GM18870 (cell line): ENCODE results near the gene INVS.
"Not testable (repeated sequence)": the region's sequence is repeated elsewhere in the genome, so short reads cannot be mapped to it uniquely, and the experiment has no call there.

Experiments
- ATAC-seq: cut with Tn5 transposase; IDR thresholded peaks from one replicate; pipeline ENCODE4 v1.9.1; 2021; ENCODE audit warnings: moderate library complexity; ENCODE audit not compliant: unreplicated experiment

Gene INVS

DNA sequence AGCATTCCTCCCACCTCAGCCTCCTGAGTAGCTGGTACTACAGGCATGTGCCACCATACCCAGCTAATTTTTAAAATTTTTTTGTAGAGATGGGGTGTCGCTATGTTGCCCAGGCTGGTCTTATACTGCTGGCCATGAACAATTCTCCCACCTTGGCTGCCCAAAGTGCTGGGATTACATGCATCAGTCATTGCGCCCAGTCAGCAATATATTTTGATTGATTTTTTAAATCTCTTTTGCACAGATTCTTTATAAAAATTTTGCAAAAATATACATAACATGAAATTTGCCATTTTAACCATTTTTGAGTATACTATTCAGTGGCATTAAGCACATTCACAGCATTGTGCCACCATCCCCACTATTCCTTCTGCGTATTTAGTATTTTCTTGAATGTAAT is 94.0 kb downstream of the INVS start:
- ATAC-seq = no peak

DNA sequence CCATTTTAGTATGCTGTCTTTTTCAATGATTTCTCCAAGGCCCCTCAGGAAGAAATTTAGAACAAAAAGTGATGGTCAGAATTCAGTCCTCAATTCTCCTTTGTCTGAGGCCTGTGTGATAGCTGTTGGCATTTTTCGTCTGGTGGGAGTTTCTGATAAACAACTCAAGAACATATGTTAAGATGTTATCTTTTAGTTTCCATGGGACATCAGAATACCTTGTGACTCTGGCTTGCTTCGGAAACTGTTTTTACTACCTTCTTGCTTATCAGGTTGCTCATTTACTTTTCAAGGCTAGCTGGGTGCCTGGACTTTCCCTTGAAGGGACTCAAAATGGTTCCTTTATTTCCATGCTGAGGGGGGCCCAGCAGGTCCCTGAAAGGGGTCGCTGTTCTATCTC is 97.2 kb downstream of the INVS start:
- no peak for ATAC-seq

DNA sequence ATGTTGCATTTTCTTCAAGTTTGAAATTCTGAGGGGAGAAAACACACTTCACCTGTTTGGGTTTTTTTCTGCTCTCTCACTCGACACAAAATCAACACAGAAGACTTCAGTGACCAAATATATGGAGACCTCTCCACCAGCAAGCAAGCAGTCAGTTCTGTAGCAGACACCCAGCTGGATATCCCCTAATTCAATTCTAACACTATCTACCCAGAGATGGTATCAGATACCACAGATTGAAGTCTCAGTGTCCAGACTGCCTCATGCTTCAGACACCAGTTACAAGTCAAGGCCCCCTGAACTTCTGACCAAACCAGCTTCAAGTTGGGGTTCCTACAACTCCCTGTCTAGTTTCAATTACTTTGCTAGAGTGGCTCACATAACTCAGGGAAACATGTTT is 97.8 kb downstream of the INVS start:
- ATAC-seq = no peak

DNA sequence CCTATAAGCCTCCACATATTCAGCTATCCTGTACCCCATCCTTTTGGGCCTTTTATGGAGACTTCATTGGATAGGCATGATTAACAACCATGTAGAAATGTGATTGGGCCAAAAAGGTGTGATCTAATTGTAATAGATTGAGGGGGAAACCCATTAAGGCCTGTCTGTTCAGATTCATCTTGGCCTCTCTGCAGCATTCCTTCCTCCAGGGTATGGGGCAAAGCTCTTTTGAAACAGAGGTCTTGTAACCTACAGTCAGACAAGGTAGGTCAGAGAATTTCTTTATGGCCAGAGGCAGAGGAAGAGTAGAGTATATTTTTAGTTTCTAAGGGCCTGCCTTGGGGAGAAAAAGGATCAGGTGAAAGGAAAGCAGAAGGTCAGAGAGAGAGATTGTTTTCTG is 98.5 kb downstream of the INVS start:
- ATAC-seq = no peak

DNA sequence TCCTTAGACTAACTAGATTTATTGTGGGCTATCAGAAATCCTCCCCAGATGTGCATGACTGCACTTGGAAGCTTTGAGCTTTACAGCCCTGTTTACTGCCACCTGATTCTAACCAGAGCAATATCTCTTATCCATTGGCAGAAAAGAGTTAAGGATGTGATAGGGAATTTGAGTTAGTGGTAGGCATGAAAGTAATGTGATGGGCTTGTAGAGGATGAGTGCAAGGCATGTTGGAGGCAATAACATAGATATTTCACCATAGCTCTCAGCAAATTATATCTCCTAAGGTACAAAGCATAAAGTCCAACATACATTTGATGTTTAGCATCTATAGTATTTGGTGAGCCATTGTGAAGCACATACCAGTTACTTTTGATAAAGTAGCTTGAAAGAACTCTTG is 103.8 kb downstream of the INVS start:
- no peak for ATAC-seq

DNA sequence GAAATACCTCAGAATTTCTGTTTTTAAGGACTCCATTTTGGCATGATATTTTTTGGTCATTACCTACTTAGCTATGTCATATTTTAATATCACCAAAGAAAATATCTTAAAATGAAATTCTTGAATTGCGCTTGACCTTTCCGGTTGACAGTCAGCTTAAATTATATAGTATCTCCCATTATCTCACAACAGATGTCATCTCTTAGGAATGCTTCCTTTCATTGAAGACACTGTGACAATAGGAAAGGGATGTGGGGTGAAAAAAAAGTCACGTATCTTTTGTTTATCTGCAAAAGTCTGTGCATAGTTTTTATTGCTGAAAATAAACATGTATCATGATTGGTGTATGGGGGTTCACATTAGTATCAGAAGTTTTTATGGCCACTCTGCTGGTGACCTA is 105.8 kb downstream of the INVS start:
- no peak for ATAC-seq

DNA sequence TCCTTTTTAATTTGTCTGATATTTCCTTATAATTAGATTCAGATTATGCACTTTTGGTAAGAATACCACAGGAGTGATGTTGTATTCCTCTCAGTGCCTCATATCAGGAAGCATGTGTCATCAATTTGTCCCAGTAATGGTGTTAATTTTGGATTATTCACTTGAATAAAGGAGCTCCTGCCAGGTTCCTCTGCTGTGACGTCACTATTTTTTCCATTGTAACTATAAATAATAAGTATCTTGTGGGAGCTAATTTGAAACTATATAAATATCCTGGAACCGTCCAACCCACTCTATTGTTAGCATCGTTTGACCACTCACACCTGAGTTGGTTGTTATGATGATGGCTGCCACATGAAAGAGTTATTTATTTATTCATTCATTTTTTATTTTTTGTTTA is 107.9 kb downstream of the INVS start:
- ATAC-seq = no peak

DNA sequence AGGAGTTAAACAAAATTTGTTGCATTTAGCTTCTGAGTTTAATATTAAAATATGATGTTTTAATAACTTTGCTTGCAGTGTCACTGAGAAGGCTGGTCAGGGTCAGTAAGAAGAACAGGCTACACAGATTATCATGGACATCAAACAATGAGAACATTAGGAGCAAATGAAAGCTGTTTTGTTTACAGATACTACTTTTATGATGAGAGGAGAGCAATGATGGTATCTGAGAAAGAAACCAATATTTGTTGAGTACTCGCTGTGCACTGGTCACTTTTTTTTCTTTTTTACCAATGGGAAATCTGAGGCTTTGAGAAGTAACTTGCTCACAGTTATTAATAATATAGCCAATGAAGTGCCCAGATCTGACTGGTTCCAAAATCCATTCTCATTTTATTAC is 109.6 kb downstream of the INVS start:
- no peak for ATAC-seq

DNA sequence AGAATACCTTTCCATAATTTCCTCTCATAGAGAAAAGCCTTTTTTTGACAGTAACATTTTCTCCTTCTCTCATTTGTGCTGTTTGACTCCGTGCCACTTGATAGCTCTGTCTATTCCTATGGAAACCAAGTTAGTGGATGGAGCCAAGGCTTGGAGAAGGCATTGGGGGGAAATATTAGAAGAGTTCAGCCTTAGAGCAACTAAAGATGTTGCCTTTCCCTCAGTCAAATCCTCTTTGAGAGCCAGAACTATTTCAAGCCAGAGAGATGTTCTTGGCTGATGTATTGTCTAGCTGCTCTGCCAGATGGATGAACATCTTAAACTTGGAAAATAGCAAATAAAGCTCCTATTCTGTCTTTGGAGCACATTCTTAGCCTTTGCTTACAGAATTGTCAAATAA is 112.4 kb downstream of the INVS start:
- ATAC-seq = no peak

DNA sequence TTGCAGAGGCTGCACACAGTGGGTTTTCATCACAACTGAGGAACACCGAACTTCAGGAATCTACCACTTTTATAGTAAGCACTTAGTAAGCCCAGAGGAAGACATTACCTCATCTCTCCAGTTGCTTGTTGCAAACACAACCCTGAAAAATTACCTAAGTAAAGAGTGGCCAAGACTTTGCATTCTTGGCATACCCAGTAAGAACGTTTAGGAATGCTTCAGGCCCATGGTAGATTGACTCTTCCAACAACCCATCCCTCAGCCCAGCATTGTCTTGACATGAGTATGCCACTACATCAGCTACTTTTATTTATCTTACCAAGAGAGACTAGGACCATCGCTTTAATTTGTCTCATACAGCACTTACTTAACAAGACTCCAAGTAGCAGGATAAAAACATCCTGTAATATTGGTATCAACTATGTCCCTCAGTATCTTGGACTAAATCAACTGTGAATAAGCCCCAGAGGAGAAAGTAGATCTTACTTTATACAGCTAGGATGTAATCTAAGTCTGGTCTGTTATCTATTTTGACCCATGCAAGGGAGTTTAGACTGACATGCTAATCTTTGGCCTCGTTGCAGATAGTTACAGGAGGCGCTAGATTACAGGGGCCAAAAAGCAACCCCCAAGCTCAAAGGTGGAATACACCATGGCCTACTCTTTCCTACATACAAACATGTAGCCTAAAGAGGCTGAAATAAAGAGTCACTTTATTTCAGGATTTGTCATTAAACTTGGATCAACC is 114.9 kb downstream of the INVS start:
- ATAC-seq = no peak

DNA sequence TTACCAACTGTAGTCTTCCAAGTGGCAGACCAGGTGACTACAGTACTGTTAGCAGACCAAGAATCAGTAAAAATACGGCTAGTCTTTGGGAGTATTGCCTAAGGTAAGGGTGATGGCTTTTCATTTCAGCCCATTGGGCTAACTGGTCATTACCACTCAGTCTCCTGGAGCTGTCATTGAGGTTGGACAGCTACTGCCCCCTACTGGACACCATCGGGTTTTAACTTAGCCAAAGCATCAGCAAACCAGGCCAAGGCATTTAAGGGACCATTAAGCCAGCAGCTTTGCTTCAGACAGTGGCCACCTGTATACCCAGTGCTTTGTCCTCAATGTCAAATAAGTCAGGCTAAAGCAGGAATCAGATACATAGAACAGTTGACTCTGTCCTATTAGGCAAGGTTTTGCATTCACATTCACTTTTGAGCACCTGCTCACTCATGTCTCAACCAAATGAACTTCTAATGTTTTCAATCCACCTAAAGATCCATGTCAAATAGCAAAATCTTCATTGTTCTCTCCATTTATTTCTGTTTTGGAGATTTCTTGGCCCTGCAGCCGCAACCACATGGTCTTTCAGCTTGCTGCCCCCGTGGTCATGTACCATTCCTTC is 117.2 kb downstream of the INVS start:
- peak; percentile 62 for ATAC-seq

DNA sequence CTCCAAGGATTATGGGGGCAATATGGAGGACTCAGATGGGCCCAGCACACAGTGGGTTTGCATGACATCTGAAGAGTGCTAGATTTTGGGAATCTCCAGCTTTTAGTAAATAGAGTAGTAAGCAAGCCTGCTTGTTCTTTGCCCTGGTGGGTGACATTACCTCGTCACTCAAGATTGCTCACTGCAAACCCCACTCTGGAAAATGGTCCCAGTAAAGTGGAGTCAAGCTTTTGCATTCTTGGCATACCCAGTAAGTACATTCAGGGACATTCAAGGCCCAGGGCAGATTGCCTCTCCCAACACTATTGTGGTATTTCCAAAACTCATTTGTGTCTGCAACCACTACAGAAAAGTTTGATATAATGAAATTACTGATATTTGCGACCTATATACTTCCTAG is 118.5 kb downstream of the INVS start:
- ATAC-seq = no peak

DNA sequence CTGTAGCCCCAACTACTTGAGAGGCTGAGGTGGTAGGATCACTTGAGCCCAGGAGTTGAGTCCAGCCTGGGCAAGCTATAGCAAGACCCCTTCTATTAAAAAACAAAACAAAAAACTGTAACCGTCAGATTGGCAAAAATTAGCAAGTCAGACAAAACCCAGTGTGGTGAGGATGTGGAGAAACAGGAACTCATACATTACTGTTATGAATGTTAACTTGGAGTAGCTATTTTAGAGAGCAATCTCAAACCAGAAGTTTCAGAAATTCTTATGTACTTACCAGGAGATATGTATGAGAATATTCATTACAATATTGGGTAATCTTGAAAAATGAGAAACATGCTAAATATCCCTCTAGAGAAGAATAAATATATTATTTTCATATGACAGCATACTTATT is 120.3 kb downstream of the INVS start:
- peak; percentile 81 for ATAC-seq

DNA sequence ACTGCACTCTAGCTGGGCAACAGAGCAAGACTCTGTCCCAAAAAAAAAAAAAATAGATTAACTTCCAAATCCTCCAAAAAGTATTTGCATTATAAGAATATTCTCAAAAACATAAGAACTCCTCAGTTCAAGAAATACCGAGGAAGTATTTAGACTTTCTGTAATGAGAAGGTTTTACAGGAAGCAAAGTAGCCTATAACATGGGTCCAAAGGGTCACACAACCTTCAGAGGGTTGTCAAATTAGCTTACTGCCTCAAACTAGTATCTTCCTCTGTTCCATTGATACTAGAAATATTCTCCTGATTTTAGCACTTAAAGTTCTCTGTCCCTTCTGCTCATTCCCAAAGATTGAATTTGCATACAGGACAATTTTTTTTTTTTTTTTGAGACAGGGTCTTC is 121.9 kb downstream of the INVS start:
- no peak for ATAC-seq

DNA sequence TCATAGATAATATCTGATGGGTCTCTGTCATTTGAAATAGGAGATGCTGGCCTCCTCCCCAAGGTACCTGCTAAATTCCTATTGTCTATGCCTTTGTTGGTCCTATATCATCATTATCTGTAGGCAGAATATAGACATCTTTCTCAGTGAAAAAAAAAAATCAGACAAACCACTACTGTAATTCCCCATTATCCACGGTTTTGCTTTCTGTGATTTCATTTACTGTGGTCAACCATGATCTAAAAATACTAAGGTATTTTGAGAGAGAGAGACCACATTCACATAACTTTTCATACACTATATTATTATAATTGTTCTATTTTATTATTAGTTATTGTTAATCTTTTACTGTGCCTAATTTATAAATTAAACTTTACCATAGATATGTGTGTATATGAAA is 122.5 kb downstream of the INVS start:
- no peak for ATAC-seq

DNA sequence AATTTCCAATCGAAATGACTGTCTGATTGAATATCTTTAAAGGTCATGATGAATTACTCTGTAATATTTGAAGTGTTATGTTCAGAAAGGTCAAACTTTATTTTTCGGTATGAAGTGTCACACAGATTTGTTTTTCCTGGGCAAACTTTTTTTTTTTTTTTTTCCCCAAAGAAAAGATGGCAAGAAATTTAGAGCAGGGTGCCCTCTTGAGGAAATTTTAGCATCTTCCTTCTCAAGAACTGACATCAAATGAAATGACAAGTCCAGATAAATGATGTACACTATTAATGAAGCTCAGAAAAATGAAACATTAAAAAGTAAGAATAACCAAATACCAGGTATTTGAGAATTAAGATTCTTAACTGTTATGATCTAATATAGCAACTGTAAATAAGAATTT is 123.6 kb downstream of the INVS start:
- ATAC-seq = no peak

DNA sequence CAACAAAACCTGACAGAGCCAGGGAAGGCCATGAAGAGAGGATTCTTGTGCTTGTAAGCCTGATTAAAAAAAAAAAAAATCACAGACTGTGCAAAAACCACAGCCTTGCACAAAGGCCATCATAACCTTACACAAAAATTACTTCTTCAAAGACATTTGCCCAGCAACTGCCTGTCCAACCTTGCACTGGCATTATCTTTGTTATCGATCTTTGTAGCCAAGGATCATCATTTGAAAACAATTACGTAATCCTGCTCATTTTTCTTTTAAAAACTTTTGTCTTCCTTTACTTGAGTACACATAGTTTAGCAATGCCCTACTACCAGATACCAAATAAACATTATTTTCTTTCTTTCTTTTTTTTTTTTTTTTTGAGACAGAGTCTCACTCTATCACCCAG is 128.6 kb downstream of the INVS start:
- no peak for ATAC-seq

DNA sequence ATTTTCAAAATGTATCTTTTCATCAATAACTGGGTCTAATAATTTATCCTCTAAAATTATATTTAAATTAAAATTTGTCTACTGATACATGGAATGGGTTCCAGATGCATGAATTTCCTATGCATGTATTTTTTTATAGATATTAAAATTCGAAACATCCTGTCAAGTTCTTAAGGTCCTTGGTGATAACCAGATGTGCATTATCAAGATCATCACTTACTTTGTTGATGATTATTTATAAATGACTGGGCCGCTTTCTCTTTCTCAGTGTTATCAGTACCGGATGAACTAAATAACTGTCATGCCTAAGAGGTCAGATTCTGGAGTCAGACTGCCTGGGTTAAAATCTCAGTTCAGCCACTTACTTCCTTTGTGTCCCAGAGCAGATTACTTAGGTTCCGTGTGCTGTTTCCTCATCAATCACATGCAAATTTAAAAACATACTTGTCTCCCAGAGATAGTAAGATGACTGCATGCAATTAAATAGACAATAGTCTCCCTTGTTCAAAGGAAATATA is 129.4 kb downstream of the INVS start:
- no peak for ATAC-seq

DNA sequence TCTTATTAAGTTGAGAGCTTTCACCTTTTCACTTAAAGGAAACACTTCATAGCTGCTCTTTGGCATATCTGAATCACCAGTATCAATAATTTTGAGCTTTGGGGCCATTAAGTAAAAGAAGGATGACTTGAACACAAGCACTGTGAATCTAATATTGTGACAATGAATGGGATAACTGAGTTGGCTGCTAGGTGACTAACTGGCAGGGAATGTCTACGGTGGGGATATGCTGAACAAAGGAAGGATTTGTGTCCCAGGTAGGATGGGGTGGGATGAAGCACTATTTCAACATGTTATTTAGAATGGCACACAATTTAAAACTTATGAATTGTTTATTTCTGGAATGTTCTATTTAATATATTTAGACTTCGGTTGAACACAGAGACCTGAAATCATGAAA is 130.1 kb downstream of the INVS start:
- no peak for ATAC-seq

DNA sequence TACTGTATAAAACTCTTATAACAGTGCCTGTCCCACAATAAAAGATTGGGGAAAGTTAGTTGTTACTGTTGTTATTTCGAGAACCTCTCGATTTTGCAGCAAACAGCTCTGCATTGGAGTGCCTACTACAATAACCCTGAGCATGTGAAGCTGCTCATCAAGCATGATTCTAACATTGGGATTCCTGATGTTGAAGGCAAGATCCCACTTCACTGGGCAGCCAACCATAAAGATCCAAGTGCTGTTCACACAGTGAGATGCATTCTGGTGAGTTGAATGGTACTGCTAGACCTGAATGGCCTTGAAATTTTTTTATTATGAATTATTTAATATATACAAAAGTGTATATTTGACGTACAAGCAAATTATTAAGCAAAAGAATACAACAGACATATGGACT is 130.5 kb downstream of the INVS start:
- no peak for ATAC-seq

DNA sequence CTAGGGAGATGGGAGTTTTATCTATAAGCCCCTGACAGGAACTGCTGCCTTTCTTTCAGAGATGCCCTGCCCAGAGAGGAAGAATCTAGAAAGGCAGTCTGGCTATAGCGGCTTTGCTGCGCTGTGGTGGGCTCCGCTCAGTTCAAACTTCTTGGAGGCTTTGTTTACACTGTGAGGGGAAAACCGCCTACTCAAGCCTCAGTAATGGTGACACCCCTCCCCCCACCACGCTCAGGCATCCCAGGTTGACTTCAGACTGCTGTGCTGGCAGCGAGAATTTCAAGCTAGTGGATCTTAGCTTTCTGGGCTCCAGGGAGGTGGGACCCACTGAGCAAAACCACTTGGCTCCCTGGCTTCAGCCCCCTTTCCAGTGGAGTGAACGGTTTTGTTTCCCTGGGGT is 137.9 kb downstream of the INVS start:
- not testable (repeated sequence) for ATAC-seq

DNA sequence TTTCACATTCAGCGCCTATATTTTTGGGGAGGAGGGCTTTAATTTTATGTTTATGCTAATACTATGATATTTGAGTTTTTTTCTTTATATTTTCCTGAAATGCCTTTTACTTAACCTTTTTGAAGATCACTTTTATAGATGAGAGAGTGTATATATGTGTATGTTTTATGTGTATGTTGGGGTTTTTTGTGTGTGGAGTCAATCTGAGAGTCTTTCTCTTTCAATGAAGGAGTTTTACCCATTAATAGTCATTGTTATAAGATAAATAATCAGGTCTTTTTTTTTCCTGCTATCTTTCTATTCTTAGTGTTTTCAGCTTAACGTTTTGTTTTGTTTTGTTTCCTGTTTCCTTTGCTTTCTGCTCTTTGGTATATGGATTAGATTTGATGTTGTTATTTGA is 141.5 kb downstream of the INVS start:
- ATAC-seq = no peak

DNA sequence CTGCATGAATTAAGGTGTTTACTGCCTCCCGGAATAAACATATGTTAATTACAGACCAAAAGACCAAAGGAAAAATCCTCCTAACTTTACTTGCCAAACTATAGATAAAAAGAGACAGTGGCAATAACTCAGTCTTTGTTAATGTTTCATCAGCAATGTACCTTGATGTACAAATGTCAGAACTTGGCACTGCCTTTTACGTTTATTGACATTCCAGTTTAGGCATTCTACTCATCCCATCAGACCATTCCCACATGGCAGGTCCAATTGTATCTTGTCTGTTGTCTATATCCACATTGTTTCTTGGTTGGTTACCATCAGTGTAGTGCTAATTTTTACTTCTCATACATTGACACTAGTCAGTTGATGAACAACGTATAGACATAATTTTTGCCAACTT is 168.2 kb downstream of the INVS start:
- ATAC-seq = no peak
